NAMALWA (cell line): Measurements from ENCODE around the gene RFX4.
"Not testable (repeated sequence)": the region's sequence is repeated elsewhere in the genome, so short reads cannot be mapped to it uniquely, and the experiment has no call there.

Experiments used
- DNase-seq: peaks from one replicate; pipeline ENCODE4 v3.0.0-alpha.2; 2015; ENCODE audit warnings: low spot score

Gene RFX4

DNA sequence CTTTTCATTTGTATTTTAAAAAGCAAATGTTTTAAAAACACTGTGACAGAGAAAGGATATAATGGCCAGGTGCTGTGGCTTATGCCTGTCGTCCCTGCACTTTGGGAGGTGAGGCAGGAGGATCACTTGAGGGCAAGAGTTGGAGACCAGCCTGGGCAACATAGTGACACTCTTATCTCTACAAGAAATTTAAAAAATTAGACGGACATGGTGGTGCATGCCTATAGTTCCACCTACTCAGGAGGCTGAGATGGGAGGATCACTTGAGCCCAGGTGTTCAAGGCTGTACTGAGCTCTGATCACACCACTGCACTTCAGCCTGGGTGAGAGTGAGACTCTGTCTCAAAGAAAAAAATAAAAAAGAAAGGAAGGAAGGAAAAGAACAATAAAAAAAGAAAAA lies 7.8 kb downstream of the RFX4 start:
- DNase-seq = no peak

DNA sequence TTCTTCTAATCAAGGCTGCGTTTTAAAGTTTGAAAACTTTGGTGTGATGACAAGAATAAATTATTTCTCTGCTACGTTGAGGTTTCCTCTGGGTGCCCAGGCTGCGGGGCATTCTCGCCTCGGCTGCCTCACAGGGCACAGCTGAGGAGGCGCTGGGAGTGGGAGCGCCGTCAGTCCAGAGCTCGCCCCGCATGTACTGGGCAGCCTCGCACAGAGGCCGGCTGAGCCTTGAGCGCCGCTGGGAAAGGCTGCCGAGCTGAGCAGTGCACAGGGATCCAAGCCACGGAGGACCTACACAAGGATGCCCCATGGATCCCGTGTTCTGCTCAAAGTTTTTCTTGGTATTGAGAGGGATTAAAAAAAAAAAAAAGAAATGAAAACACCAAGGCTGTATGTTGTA lies 11.6 kb downstream of the RFX4 start:
- no peak for DNase-seq

DNA sequence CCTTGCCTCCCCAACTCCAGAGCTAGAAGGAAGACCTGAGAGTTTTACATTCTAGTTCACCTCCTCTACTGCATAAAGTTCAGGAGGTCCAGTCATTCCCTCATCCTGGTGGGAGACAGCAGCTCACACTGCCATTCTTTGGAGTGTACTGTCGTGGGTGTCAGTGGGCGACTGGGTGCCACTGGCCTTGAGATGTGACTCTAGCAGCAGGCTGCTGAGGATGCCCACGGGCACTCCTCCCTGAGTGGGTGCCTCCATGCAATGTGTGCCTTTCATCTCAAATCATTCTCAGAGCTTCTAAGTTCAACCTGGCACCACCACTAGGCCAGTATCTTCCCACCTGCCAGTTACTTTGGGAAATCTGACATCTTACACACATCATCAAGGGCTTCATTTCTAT lies 12.5 kb downstream of the RFX4 start:
- no peak for DNase-seq

DNA sequence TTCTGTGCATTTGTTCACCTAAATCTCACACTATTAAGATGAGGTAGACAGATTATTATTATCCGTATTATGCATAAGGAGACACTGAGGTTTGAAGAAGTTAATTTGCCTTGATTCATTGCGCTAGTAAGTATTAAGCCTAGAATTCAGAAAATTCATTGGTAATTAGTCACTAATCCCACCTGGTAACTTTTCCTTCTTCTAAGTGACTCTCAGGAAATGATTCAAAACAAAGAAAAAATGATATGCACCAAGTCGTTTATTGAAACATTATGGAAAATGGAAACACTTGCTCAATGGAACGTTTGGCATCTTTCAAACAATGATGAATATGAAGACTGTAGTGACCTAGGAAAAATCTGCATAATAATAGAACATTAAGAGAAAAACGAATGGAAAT lies 15.2 kb downstream of the RFX4 start:
- DNase-seq = no peak

DNA sequence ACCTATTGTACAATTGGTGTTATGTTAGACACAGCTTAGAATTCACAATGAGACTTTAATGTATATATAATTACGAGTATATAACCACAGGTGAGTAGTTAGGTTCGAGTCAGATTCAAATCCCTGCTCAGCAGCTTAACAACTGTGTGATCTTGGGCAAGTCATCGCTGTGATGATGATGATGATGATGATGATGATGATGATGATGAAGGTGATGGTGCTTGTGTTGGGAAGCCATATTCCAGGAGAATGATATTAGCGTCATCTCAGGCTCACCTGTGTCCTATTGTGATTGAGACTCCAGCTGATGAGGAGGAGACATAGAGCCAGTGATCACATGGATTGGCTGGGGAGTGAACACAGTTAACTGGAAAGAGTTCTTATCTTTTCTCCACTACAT lies 16.5 kb downstream of the RFX4 start:
- DNase-seq = no peak

DNA sequence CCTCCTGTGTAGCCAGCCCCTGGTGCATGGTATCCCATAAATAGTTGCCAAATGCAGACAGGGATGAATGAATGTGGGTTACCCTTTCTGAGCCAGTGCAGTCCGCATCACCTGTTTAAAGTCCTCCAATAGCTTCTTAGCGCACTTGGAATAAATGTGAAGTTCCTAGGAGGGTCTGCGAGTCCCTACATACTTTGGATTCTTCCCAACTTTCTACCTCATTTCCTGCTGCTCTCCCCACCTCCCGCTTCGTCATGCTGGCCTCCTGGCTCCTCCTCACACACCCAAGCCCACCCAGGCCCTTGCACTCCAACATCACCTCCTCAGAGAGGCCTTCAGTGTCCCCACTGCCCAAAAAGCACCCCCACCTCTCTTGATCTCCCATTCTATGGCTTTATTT lies 17.7 kb downstream of the RFX4 start:
- DNase-seq = no peak

DNA sequence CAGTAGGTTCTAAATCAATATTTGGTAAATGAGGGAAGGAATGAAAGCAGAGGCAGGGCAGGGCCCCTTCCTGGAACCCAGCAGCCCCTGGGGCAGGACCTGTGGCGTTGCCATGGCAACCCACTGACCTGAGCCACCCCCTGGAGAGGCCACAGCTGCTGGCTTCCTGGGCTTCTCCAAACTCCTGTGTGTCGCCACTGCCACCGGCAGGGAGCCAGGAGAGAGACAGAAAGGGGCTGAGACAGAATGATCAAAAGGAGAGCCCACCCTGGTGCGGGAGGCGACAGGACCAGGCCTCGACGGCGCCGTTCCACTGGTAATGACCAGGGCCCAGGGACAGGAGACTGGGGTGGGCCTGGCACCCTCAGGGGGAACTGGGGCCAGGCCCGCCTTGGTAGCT lies 18.2 kb downstream of the RFX4 start:
- DNase-seq = no peak

DNA sequence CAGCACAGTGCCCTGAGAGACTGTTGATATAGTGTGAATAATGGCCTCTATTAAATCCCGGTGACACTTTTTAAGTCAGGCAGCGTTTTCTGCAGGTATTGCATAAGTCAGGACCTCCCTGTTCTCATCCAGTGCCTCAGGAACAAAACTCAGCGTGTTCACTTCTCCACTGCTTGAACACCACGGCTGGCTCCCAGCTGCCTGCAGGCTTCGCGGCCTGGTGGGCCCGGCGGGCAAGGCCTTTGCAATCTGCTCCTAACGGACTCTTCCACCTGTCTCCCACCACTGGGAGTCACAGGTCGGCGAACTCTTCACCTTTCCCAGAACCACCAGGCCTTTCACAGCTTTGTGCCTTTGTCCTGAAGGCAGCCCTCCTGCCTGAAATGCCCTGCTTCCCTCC lies 18.7 kb downstream of the RFX4 start:
- DNase-seq = no peak

DNA sequence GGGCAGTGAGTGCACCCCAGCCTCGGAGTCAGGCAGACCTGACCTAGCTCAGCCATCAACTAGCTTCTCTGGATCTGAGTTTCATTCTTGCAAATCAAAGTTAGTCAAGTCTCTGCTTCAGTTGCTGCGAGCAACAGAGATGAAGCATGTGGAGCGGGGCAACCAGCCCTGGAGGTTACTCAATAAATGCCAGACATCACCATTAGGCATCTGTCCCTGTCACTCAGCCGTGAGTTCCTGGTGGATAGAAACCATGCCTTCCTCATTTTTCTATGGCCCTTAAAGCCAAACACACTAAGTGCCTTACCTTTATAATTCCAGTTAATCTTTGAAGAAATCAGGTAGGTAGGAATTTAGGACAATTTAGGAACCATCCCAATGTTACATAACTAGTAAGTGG lies 19.3 kb downstream of the RFX4 start:
- DNase-seq = no peak

DNA sequence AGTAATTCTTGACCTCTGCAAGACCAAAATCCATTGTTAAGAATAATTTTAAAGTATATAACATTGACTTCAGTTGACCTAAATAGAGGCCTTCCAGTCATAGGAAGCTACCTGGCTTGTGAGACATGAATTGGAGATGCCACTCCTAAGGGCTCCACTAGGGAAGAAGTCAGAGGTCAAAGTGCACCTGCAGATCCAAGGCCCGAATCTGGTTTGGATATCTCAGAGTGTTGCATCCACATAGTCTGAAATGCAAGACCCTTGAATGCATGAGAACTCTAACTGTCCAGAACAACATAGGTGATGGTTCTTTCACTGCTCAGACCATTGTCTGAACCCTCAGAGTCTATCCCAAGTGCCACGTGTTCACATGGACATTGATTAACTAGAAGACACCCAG lies 22.4 kb downstream of the RFX4 start:
- no peak for DNase-seq

DNA sequence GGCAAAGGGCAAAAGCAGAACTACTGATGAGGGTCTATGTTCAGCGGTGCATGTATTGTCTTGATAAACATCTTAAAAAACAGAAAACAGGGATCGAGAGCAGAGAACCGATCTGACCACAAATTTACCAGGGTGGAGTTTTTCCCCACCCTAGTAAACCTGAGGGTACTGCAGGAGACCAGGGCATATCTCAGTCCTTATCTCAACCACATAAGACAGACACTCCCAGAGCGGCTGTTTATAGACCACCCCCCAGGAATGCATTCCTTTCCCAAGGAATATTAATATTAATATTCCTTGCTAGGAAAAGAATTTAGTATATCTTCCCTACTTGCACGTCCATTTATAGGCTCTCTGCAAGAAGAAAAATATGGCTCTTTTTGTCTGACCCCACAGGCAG lies 37.8 kb downstream of the RFX4 start:
- not testable (repeated sequence) for DNase-seq

DNA sequence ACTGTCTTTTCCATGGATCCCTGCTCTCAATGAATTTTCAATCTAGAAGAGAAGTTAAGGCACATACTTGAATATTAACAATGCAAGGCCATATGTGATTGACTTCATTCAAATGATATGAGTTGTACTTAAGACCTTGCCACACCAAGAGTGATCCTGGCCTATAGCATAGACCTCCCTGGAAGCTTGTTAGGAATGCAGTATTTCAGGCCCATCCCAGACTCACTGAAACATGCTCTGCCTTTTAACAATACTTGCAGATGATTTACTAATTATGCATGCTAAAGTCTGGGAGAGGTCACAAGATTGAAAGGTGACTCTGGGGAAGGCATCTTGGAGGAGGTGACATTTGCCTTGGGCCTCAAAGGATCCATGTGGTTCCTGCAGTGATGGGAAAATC lies 43.2 kb downstream of the RFX4 start:
- DNase-seq = no peak

DNA sequence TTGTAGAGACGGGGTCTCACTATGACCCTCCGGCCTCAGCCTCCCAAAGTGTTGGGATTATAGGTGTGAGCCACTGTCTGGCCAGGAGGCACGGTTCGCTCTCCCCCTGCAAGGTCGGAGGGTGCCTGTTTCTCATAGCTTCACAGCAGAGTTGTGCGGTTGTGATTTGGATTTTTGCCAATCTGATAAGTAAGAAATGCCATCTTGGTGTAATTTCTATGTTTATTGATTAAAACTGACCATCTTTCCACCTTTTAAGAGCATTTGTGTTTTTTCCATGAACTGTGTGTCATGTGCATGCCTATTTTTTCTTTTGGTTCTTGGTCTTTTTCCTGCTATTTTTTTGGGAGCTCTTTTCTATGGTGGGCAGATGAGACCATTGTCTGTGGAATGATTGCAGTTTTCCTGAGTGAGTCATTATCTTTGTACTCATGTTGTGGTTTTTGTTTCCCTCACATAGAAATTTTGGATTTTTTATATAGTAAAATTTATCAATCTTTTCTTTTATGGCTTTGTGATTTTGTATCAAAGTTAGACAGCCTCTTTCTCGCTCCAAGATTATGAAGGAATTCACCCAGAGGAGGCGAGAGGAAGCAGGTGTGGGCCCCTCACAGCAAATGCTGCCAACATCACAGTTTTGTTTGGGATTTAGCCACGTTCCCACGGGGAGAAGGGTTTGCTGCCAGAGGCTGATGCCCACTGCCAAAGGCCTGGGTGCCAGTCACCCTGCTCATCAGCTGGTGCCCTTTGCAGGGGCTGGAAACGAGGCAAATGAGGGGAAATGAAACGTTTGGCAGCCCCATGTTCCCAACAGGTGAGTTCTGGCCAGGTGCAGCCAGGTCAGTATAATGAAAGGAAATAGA lies 47.2 kb downstream of the RFX4 start:
- no peak for DNase-seq

DNA sequence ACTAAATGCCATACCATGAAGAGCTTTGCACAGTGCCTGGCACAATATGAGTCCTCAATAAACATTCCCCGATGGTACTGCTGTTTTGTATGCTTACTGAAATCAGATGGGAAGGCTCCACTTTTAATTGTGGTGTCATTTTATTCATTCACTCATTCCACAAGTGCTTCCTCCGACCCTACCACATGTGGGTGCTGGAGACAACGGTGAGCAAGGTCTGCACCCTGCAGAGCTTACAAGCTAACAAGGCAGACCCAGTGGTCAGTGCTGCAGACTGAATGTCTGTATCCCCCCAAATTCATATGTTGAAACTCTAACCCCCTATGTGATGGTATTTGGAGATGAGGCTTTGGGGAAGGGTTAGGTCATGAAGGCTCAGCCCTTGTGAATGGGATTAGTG lies 48.3 kb downstream of the RFX4 start:
- DNase-seq = no peak

DNA sequence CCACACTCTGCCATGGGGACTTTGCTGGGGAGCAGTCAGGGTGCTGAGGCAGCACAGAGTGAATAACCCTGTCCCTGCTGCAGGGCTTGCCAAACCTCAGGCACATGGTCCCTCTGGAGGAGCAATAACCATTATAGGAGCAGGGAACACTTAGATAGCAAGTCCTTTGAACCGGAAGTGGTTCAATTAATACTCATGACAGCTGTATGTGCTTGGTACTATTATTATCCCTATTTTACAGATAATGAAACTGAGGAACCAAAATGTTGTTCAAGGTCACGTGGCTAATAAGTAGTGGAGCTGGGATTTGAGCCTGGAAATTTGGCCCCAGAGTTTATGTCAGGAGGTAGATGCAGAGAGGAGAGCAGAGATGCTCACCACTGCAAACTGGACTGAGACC lies 49.0 kb downstream of the RFX4 start:
- DNase-seq = no peak

DNA sequence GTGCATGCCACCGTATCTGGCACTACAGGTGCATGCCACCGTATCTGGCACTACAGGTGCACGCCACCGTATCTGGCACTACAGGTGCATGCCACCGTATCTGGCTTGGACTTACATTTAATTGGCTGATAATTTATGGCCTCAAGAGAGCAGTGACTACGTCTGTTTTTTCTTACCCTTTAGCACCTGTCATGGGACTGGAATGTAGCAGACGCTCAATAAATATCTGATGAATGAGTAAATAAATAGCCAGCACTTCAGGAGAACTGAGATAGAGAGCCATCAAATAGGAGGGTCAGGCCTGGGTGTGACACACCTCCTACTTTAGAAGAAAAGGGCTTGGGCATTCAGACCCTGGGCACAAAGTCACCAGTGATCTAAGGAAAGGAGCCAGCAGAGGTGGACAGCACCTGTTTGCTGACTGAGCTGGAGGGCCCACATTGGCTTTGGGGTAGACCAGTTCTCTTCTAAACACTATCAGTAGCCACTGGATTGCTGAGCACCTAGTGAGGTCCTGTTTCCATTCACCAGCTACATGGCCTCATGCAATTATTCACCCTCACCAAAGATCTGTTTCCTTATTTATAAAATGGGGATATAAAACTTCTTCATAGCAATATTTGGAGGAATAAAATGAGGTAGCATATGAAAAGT lies 50.1 kb downstream of the RFX4 start:
- no peak for DNase-seq

DNA sequence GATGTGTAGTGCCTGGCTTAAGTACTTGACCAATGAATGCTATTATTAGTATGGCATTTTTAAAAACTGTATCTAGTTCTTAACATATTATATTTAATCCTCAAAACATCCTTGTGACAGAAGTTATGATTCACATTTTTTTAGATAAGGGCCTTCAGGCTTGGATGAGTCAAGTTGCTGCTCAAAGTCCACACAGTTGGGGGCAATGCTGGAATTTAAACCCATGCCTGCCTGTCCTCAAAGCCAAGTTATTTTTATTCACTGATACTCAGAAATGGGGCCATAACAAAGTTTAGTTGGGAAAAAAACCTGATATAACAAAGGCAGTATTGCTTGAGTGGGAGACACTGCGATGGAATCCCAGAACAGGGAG lies 50.6 kb downstream of the RFX4 start:
- DNase-seq = no peak

DNA sequence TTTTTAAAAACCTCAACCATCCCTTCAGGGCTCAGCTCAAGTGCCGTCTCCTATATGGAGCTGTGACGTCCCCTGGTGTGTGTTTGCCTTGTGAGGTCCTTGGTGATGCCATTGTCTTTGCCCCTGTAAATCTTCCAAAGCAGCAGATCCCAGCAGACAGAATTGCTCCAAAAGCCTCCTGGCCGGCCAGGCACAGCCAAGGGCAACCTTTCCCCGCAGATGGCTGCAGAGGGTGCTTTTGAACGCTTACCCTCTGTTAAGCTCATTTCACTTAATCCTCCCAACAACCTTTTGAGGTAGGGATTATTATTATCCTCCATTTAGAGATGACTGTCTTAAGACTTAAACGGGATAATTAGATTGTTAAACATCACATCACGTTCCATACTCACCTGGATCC lies 51.4 kb downstream of the RFX4 start:
- DNase-seq = no peak

DNA sequence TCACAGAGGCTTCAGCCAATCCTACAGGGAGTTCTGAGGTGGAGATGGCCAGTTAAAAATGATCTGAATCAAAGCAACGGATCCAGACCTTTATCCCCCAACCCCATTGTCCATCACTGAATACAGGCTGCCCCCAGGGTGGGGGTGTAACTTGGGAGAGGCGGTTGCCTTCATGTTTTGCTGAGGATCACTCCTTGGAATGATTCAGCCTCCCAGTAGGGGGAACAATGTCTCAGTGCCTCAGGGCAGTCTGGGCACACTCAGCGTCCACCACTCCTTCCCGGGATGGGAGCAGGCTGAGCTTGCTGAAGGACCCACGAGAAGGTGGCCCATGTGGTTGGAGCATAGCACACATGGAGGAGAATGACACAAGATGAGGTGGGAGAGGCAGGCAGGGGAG lies 60.2 kb downstream of the RFX4 start:
- no peak for DNase-seq

DNA sequence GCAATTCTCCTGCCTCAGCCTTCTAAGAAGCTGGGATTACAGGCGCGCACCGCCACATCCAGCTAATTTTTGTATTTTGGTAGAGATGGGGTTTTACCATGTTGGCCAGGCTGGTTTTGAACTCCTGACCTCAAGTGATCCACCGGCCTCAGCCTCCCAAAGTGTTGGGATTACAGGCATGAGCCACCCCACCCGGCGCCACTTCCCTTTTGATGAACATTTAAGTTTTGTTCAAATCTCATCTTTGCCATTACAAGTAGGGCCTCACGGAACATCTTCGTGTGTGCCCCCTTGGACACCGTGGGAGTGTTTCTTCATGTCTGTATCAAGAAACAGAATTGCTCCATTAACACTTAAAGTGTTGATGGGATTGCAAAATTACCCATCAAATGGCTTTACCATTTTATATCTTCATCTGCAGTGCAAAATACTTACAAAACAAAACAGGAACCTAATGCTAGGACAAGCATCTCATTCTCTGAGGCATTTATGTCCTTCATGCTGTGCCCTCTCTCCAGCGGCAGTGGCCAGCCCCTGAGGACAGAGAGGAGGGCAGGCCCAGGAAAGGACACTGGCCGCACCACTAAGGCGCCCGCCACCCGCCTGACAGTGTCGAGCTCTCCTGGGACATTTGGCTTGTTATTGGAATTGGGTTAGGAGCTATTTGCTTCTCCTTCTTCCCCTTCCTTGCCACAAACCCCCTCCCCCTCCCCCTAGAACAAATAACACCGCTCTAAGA lies 61.7 kb downstream of the RFX4 start:
- no peak for DNase-seq

DNA sequence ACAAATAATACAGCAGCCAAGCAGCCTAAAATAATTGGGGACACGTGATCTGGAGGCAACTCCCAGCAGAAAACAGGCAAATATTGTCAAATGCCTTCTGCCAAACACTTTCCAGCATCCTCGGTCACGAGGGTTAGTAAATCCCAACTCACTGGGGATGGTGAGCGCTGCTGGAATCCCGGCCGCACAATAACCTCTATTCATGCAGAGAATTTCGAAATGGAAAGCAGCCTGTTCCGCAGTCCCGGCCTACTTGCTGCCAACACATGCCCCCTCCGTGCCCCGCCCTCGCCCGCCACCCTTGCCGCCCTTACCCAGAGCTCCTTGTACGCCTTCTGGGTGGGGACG lies 62.2 kb downstream of the RFX4 start:
- no peak for DNase-seq

DNA sequence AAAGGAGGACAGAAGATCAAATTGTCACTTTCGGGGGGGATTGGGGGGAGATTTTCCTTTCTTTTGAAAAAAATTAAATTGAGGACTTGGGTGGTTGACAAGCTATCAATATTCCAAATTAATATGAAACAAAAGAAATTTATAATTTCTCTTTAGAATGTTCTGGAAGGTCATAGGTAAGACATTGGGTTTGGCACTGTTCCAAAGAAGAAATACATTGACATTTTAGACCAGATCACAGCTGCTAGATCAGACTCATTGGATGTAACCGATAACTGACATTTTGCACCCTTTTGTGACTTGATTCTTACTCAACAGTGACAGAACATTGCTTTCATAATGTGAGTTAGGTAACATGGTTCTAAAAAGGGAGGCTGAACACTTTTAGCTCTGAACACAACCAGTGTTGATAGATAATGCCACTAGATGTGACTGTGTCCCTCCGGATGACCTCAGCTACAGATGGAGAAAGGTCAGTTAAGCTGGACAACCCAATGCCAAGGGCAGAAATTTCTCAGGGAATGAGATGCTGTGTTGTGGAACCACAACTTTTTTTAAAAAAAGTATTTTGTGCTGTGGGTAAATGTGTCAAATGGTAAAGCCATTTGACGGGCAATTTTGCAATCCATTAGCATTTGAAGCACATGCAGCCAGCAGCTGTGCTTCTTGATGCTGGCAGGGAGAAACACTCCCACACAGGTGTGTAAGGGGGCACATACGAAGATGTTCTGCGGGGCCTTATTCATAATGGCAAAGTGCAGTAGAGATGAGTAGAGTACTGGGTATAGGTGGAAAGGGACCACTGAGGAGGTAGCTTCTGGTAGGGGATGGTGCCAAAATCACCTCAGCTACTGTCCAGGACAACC lies 62.9 kb downstream of the RFX4 start:
- DNase-seq = no peak
